ENCODE measurements around the gene MGRN1.

MGRN1 gene

DNA sequence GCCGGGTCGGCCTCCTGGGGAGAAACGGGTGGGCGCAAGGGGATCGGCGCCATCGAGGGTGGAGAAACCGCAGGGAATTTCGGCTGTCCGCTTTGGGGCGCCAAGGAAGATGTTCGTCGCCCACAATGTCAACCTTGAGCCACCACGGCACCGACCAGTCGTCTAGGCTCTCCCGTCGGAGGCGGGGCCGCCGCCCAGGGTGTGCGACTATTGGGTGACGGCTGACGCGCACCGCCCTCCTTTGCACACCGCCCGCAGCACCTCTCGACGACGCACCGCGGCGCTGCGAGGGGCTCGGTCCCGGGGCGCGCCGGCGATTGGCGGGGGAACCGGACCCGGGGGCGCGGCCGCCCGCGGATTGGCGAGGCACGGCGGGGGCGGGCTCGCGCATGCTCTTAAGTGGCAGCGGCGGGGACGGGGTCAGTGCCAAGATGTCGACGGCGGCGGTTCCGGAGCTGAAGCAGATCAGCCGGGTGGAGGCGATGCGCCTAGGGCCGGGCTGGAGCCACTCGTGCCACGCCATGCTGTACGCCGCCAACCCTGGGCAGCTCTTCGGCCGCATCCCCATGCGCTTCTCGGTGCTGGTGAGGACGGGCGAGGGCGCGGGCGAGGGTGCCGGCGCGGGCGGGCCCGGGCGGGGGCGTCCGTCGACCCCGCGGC lies 68.8 kb downstream of the MGRN1 start, which contains the start of gene NUDT16L1 (continued):
- TF ChIP-seq ZNF398 (tag by site-specific recombination; IDR thresholded peaks at IDR 0.05) (no peak), ZNF830 (tag by site-specific recombination; IDR thresholded peaks at IDR 0.05; ENCODE audit: low read depth) (no peak), ZXDB (tag by site-specific recombination; IDR thresholded peaks at IDR 0.05) (0 out of 2 replicates have a peak, but pooled peaks have one; percentile 11), MEIS1 (CRISPR knock-in tag; IDR thresholded peaks at IDR 0.05; ENCODE audit: borderline replicate concordance) (no peak), ZNF37A (tag by site-specific recombination; IDR thresholded peaks at IDR 0.05) (no peak), ZNF549 (tag by site-specific recombination; IDR thresholded peaks at IDR 0.05) (no peak), MZF1 (tag by site-specific recombination; IDR thresholded peaks at IDR 0.05; ENCODE audit: borderline replicate concordance) (no peak), ZBTB7A (tag by site-specific recombination; IDR thresholded peaks at IDR 0.05; ENCODE audit: low read depth) (no peak), ZNF121 (tag by site-specific recombination; IDR thresholded peaks at IDR 0.05) (no peak), ZNF514 (tag by site-specific recombination; IDR thresholded peaks at IDR 0.05) (no peak), ZNF571 (tag by site-specific recombination; IDR thresholded peaks at IDR 0.05) (no peak), IKZF3 (tag by site-specific recombination; IDR thresholded peaks at IDR 0.05) (no peak), SP2 (tag by site-specific recombination; IDR thresholded peaks at IDR 0.05) (peak; percentile 90), ZNF792 (tag by site-specific recombination; IDR thresholded peaks at IDR 0.05) (no peak), ZBTB11 (tag by site-specific recombination; conservative IDR thresholded peaks at IDR 0.05; ENCODE audit: low read depth) (no peak), ZNF501 (tag by site-specific recombination; IDR thresholded peaks at IDR 0.05) (no peak)
- TF ChIP-seq, protein P1, sequence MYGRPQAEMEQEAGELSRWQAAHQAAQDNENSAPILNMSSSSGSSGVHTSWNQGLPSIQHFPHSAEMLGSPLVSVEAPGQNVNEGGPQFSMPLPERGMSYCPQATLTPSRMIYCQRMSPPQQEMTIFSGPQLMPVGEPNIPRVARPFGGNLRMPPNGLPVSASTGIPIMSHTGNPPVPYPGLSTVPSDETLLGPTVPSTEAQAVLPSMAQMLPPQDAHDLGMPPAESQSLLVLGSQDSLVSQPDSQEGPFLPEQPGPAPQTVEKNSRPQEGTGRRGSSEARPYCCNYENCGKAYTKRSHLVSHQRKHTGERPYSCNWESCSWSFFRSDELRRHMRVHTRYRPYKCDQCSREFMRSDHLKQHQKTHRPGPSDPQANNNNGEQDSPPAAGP (tag by site-specific recombination; IDR thresholded peaks at IDR 0.05) = no peak
- TF ChIP-seq, protein P2, sequence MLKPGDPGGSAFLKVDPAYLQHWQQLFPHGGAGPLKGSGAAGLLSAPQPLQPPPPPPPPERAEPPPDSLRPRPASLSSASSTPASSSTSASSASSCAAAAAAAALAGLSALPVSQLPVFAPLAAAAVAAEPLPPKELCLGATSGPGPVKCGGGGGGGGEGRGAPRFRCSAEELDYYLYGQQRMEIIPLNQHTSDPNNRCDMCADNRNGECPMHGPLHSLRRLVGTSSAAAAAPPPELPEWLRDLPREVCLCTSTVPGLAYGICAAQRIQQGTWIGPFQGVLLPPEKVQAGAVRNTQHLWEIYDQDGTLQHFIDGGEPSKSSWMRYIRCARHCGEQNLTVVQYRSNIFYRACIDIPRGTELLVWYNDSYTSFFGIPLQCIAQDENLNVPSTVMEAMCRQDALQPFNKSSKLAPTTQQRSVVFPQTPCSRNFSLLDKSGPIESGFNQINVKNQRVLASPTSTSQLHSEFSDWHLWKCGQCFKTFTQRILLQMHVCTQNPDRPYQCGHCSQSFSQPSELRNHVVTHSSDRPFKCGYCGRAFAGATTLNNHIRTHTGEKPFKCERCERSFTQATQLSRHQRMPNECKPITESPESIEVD (tag by site-specific recombination; IDR thresholded peaks at IDR 0.05) = no peak
- TF ChIP-seq, protein P3, sequence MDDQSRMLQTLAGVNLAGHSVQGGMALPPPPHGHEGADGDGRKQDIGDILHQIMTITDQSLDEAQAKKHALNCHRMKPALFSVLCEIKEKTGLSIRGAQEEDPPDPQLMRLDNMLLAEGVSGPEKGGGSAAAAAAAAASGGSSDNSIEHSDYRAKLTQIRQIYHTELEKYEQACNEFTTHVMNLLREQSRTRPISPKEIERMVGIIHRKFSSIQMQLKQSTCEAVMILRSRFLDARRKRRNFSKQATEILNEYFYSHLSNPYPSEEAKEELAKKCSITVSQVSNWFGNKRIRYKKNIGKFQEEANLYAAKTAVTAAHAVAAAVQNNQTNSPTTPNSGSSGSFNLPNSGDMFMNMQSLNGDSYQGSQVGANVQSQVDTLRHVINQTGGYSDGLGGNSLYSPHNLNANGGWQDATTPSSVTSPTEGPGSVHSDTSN (CRISPR knock-in tag; IDR thresholded peaks at IDR 0.05) = 0 out of 2 replicates have a peak, but pooled peaks have one; percentile 47
- TF ChIP-seq, protein P4, sequence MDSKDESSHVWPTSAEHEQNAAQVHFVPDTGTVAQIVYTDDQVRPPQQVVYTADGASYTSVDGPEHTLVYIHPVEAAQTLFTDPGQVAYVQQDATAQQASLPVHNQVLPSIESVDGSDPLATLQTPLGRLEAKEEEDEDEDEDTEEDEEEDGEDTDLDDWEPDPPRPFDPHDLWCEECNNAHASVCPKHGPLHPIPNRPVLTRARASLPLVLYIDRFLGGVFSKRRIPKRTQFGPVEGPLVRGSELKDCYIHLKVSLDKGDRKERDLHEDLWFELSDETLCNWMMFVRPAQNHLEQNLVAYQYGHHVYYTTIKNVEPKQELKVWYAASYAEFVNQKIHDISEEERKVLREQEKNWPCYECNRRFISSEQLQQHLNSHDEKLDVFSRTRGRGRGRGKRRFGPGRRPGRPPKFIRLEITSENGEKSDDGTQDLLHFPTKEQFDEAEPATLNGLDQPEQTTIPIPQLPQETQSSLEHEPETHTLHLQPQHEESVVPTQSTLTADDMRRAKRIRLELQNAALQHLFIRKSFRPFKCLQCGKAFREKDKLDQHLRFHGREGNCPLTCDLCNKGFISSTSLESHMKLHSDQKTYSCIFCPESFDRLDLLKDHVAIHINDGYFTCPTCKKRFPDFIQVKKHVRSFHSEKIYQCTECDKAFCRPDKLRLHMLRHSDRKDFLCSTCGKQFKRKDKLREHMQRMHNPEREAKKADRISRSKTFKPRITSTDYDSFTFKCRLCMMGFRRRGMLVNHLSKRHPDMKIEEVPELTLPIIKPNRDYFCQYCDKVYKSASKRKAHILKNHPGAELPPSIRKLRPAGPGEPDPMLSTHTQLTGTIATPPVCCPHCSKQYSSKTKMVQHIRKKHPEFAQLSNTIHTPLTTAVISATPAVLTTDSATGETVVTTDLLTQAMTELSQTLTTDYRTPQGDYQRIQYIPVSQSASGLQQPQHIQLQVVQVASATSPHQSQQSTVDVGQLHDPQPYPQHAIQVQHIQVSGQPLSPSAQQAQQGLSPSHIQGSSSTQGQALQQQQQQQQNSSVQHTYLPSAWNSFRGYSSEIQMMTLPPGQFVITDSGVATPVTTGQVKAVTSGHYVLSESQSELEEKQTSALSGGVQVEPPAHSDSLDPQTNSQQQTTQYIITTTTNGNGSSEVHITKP (tag by site-specific recombination; IDR thresholded peaks at IDR 0.05) = peak; percentile 64; the same call in 1 of the 2 replicates
- TF ChIP-seq, protein P5, sequence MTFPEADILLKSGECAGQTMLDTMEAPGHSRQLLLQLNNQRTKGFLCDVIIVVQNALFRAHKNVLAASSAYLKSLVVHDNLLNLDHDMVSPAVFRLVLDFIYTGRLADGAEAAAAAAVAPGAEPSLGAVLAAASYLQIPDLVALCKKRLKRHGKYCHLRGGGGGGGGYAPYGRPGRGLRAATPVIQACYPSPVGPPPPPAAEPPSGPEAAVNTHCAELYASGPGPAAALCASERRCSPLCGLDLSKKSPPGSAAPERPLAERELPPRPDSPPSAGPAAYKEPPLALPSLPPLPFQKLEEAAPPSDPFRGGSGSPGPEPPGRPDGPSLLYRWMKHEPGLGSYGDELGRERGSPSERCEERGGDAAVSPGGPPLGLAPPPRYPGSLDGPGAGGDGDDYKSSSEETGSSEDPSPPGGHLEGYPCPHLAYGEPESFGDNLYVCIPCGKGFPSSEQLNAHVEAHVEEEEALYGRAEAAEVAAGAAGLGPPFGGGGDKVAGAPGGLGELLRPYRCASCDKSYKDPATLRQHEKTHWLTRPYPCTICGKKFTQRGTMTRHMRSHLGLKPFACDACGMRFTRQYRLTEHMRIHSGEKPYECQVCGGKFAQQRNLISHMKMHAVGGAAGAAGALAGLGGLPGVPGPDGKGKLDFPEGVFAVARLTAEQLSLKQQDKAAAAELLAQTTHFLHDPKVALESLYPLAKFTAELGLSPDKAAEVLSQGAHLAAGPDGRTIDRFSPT (tag by site-specific recombination; IDR thresholded peaks at IDR 0.05) = 0 out of 2 replicates have a peak, but pooled peaks have one; percentile 11
- TF ChIP-seq, protein P6, sequence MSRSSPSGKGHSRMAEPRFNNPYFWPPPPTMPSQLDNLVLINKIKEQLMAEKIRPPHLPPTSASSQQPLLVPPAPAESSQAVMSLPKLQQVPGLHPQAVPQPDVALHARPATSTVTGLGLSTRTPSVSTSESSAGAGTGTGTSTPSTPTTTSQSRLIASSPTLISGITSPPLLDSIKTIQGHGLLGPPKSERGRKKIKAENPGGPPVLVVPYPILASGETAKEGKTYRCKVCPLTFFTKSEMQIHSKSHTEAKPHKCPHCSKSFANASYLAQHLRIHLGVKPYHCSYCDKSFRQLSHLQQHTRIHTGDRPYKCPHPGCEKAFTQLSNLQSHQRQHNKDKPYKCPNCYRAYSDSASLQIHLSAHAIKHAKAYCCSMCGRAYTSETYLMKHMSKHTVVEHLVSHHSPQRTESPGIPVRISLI (tag by site-specific recombination; IDR thresholded peaks at IDR 0.05) = no peak
